ENCODE results near the gene PTK7.

Gene PTK7

GRCh38 chr6:43204271-43205105, 128.4 kb downstream of the PTK7 start:
- no peak overlapping the region for H3K4me3 ChIP-seq (replicated peaks; ENCODE audit: low read depth, low read length)
- DNase-seq (ENCODE audit: extremely low read depth, low read depth) = no peak
- no peak for TF ChIP-seq CTCF (IDR thresholded peaks at IDR 0.05; ENCODE audit: low read depth, low read length, missing control alignments)

- H3K4me3 ChIP-seq (replicated peaks; ENCODE audit: low read depth, low read length) = no peak overlapping the region
- TF ChIP-seq CTCF (IDR thresholded peaks at IDR 0.05; ENCODE audit: low read depth, low read length, missing control alignments) = no peak
- DNase-seq (ENCODE audit: extremely low read depth, low read depth) = no peak
Observed at GRCh38 chr6:43205849-43206248, 129.7 kb downstream of the PTK7 start.

GRCh38 chr6:43207286-43207685, 131.2 kb downstream of the PTK7 start:
- TF ChIP-seq CTCF (IDR thresholded peaks at IDR 0.05; ENCODE audit: low read depth, low read length, missing control alignments) = no peak

More at GRCh38 chr6:43207286-43207685, 131.2 kb downstream of the PTK7 start:
- no peak for DNase-seq (ENCODE audit: extremely low read depth, low read depth)
- no peak overlapping the region for H3K4me3 ChIP-seq (replicated peaks; ENCODE audit: low read depth, low read length)

Measured in HFF-Myc (cell line).